Activated B cell treated with CpG ODN at 0.5 μM for 24 hours (primary cell): ENCODE data around the gene LY86. TPM values are rescaled to one million over a fixed set of nuclear protein-coding genes. Genes with fewer than 3 reads are reported as not detected.

Source experiments
- ATAC-seq: fragments of 200-7000 bp; cut with Tn5 transposase; one replicate; pipeline ENCODE4 v1.10.0; 2021; ENCODE audit warnings: low read depth, mild to moderate bottlenecking, moderate library complexity
- CTCF ChIA-PET: fragments of 350-600 bp; sonication (Branson Sonifier 250); formaldehyde crosslinking; loops from one replicate; lab custom pipeline; 2021; ENCODE audit warnings: antibody characterized with exemption; lab: Charles Lee
- POLR2A ChIA-PET: fragments of 350-600 bp; sonication (Branson Sonifier 250); formaldehyde crosslinking; loops from one replicate; lab custom pipeline; 2021; ENCODE audit warnings: antibody characterized with exemption; lab: Charles Lee
- DNase-seq: peaks from one replicate; pipeline ENCODE4 v3.0.0; 2022
- H3K27ac Mint-ChIP-seq: one replicate; pipeline ENCODE4 v1.8.0; 2020; ENCODE audit warnings: mixed read lengths
- H3K27me3 Mint-ChIP-seq: one replicate; pipeline ENCODE4 v1.8.0; 2021; ENCODE audit warnings: mixed read lengths
- H3K36me3 Mint-ChIP-seq: one replicate; pipeline ENCODE4 v1.8.0; 2021; ENCODE audit warnings: low read depth, mixed read lengths
- H3K4me1 Mint-ChIP-seq: one replicate; pipeline ENCODE4 v1.8.0; 2021; ENCODE audit warnings: mixed read lengths
- H3K4me3 Mint-ChIP-seq: one replicate; pipeline ENCODE4 v1.8.0; 2020; ENCODE audit warnings: mild to moderate bottlenecking, mixed read lengths
- H3K9me3 Mint-ChIP-seq: one replicate; pipeline ENCODE4 v1.8.0; 2020; ENCODE audit warnings: mixed read lengths
- CTCF ChIP-seq: fragments of 200-600 bp; IDR thresholded peaks from one replicate; pipeline ENCODE4 v1.8.0; 2022; ENCODE audit warnings: antibody characterized with exemption, mild to moderate bottlenecking
- intact Hi-C: fragments of 100-400 bp; cut with micrococcal nuclease; formaldehyde crosslinking; loops from one replicate; pipeline ENCODE4 v1.15.1; 2024
- total RNA-seq: library from RNA; stranded (reverse); gene quantifications from 2 replicates; pipeline ENCODE4 v1.2.3, GENCODE V29; 2022

The LY86 gene
- total RNA-seq, 1 donor from 2014 or later = 58.1 TPM

- Mint-ChIP-seq H3K27me3 (no peaks in the 10 kb centered on the region), H3K27ac (no peak overlapping the region), H3K4me1 (no peaks in the 10 kb centered on the region), H3K4me3 (no peak overlapping the region), H3K36me3 (peaks cover 26% of the 10 kb centered on the region), H3K9me3 (peaks cover 9% of the 10 kb centered on the region)
- intact Hi-C loops = loop anchor here (2.0 kb wide), 1 partner anchor 19 kb away; the partner anchor contains the start of gene LY86
- ChIA-PET CTCF (interaction anchor here (0.7 kb wide), 1 partner anchor 14 kb away, joined by 4 read pairs; no protein-coding TSS in a partner anchor), POLR2A (no interaction called here)
- DNase-seq = no peak
- TF ChIP-seq CTCF = no peak
- ATAC-seq = no peak
These were observed 18.7 kb upstream of the LY86 start for GRCh38 chr6:6569811-6570164.

GRCh38 chr6:6570929-6571671, 17.4 kb upstream of the LY86 start:
- no peak for TF ChIP-seq CTCF
- Mint-ChIP-seq H3K4me1 (no peaks in the 10 kb centered on the region), H3K27me3 (no peaks in the 10 kb centered on the region), H3K27ac (no peak overlapping the region), H3K36me3 (peaks cover 28% of the 10 kb centered on the region), H3K4me3 (no peak overlapping the region), H3K9me3 (peaks cover 9% of the 10 kb centered on the region)
- ATAC-seq (no peak), DNase-seq (no peak)
- ChIA-PET CTCF (interaction anchor here (1.1 kb wide), 1 partner anchor 24 kb away, joined by 3 read pairs; no protein-coding TSS in a partner anchor), POLR2A (interaction anchor here (0.7 kb wide), 1 partner anchor 45 kb away, joined by 3 read pairs; no protein-coding TSS in a partner anchor)
- intact Hi-C loops = loop anchor here (2.0 kb wide), 1 partner anchor 18 kb away; the partner anchor contains the start of gene LY86

- peaks cover 22% of the 10 kb centered on the region for H3K36me3 Mint-ChIP-seq
- H3K27ac Mint-ChIP-seq = no peak overlapping the region
- ChIA-PET POLR2A (interaction anchor here (1.1 kb wide), 1 partner anchor 14 kb away, joined by 3 read pairs; the partner anchor contains the start of gene LY86), CTCF (interaction anchor here (1.0 to 2.4 kb wide), 3 partner anchors 19 to 23 kb away, joined by 3 to 7 read pairs (median 3); no protein-coding TSS in a partner anchor)
- DNase-seq = no peak
- no peak overlapping the region for H3K4me3 Mint-ChIP-seq
- H3K9me3 Mint-ChIP-seq = peaks cover 11% of the 10 kb centered on the region
- no peak for TF ChIP-seq CTCF
- no peak for ATAC-seq
- intact Hi-C loops = no loop called here
- H3K27me3 Mint-ChIP-seq = no peaks in the 10 kb centered on the region
- peaks cover 13% of the 10 kb centered on the region for H3K4me1 Mint-ChIP-seq
These were observed 13.4 kb upstream of the LY86 start for GRCh38 chr6:6575143-6575542.

- CTCF ChIA-PET = no interaction called here
- DNase-seq = no peak
- intact Hi-C loops = no loop called here
- Mint-ChIP-seq H3K36me3 (peaks cover 24% of the 10 kb centered on the region), H3K27ac (no peak overlapping the region), H3K9me3 (peaks cover 14% of the 10 kb centered on the region), H3K4me3 (no peak overlapping the region), H3K27me3 (no peaks in the 10 kb centered on the region), H3K4me1 (peaks cover 19% of the 10 kb centered on the region)
- POLR2A ChIA-PET = interaction anchor here (0.7 kb wide), 1 partner anchor 641 kb away, joined by 5 read pairs; no protein-coding TSS in a partner anchor
- no peak for TF ChIP-seq CTCF
- ATAC-seq = no peak
These were observed 10.8 kb upstream of the LY86 start for GRCh38 chr6:6577735-6578134.

GRCh38 chr6:6579281-6579680, 9.2 kb upstream of the LY86 start:
- ChIA-PET POLR2A (no interaction called here), CTCF (no interaction called here)
- H3K27me3 Mint-ChIP-seq = no peaks in the 10 kb centered on the region
- DNase-seq (no peak), ATAC-seq (no peak)
- H3K4me1 Mint-ChIP-seq = peaks cover 27% of the 10 kb centered on the region
- no peak overlapping the region for H3K27ac Mint-ChIP-seq
- peaks cover 9% of the 10 kb centered on the region for H3K9me3 Mint-ChIP-seq
- peaks cover 14% of the 10 kb centered on the region for H3K36me3 Mint-ChIP-seq
- intact Hi-C loops = no loop called here
- H3K4me3 Mint-ChIP-seq = no peak overlapping the region
- TF ChIP-seq CTCF = no peak
